Nucleus accumbens (tissue), 56 donors: ENCODE data around the gene FSCB.
A peak's percentile ranks its signal among the peaks of the same experiment; 100 is the strongest.
"Not testable (repeated sequence)": the region's sequence is repeated elsewhere in the genome, so short reads cannot be mapped to it uniquely, and the experiment has no call there.

Experiments
- DNase-seq, 56 donors: peaks; one replicate each; lab custom pipeline; 2025; lab: John Stamatoyannopoulos, UW

Gene FSCB

GRCh38 chr14:44507183-44507582, at the start of gene FSCB:
Gene FSCB, minus strand, starts transcription at chr14:44507283. Its CDS starts 296 bp downstream, at chr14:44506987.
- DNase-seq: no peak

GRCh38 chr14:44531658-44532057, 24.6 kb upstream of the FSCB start:
- DNase-seq: no peak

- no peak for DNase-seq
Observed at GRCh38 chr14:44530475-44530874, 23.4 kb upstream of the FSCB start.

- DNase-seq: peak in 6 of 56 donors; percentile 1 to 30 (median 4)
Observed at GRCh38 chr14:44529026-44529425, 21.9 kb upstream of the FSCB start.

- DNase-seq: no peak
Observed at GRCh38 chr14:44528180-44528579, 21.1 kb upstream of the FSCB start.

GRCh38 chr14:44525237-44525636, 18.2 kb upstream of the FSCB start:
- no peak for DNase-seq

GRCh38 chr14:44515668-44516067, 8.6 kb upstream of the FSCB start:
- not testable (repeated sequence) for DNase-seq

GRCh38 chr14:44508834-44509233, 1.8 kb upstream of the FSCB start:
- DNase-seq: no peak

GRCh38 chr14:44505588-44505987, 1.5 kb downstream of the FSCB start:
- DNase-seq: no peak

- DNase-seq: no peak
Observed at GRCh38 chr14:44497148-44497547, 9.9 kb downstream of the FSCB start.

- DNase-seq: no peak
Observed at GRCh38 chr14:44494137-44494536, 12.9 kb downstream of the FSCB start.

GRCh38 chr14:44490966-44491365, 16.1 kb downstream of the FSCB start:
- no peak for DNase-seq

GRCh38 chr14:44477953-44478352, 29.1 kb downstream of the FSCB start:
- no peak for DNase-seq

DNA sequence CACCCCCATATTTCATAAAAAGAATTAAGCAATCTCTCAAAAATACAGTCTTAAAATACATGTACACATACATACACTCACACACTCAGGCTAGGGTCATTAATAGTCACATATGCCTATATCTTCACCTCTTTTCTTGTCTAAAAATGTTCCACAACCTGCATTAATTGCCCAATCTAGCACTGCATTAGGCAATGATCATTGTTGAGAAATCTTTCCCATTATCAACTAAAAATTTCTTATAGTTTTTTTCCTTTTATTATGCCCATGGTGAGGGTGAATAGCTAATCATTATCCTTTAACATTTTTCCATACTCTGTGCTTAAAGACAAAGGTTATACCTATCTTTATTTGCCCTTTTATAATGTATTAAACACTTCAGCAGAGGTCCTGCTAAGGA, 38.3 kb downstream of the FSCB start:
- DNase-seq: no peak

GRCh38 chr14:44463356-44464004, 43.6 kb downstream of the FSCB start:
- no peak for DNase-seq

- no peak for DNase-seq
Observed at GRCh38 chr14:44462381-44462780, 44.7 kb downstream of the FSCB start.

DNA sequence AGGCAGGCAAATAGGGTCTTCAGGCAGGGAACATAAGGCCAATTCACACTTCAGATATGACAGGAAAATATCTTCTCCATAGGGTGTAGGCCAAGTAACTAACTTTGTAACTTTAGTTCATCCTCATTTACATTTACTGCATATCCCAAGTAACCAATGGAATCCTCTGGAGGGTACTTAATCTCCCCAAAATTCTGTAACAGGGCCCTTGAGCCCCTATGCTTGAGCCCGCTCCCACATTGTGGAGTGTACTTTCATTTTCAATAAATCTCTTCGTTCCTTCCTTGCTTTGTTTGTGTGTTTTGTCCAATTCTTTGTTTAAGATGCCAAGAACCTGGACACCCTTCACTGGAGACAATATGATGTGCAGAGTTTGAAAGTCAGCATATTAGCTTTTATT, 45.3 kb downstream of the FSCB start:
- no peak for DNase-seq
